ENCODE data around the gene ZFHX3. TPM values are rescaled to one million over a fixed set of nuclear protein-coding genes. Genes with fewer than 3 reads are reported as not detected.

Gene ZFHX3
- total RNA-seq, 1 experiment from 2014 or later = 1.5 TPM

DNA sequence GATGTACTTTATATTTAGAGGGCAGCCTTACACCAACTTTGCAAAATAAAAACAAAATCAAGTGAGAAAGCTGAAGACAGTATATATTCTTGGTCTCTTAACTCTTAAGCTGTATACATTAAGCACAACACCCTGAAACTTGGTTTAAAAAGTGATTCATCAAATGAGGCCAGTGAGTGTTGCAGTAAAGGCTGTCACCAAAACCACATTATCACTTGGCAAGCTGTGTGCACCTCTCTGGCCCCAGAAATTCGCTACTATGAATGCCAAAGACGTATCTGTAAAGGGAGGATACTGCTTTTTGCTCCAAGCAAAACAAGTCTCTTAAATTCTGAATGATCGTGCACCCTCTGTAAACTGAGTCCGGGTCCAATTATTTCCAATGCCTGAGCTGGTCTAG is 163.9 kb downstream of the ZFHX3 start:
- no peak overlapping the region for H3K9ac ChIP-seq (ENCODE audit: extremely low read depth, insufficient read length, low read length)
- no peak overlapping the region for H4K5ac ChIP-seq (ENCODE audit: insufficient read length, low read depth, low read length)
- WGBS (ENCODE audit: extremely low coverage, insufficient read length, low lambda C conversion rate) = no CpG with 5 or more reads among the region's 4 CpGs

More for the DNA sequence above, 163.9 kb downstream of the ZFHX3 start:
- Histone ChIP-seq H2BK20ac (ENCODE audit: low read depth, low read length, poor library complexity, severe bottlenecking) (no peak overlapping the region), H2BK12ac (ENCODE audit: insufficient read length, low read depth, low read length) (no peak overlapping the region), H3K79me1 (ENCODE audit: insufficient read depth, low read depth, low read length, poor library complexity, severe bottlenecking) (no peaks in the 10 kb centered on the region), H4K20me1 (ENCODE audit: control insufficient read depth, insufficient read depth, insufficient read length) (no peaks in the 10 kb centered on the region), H3K23me2 (ENCODE audit: insufficient read length, low read depth, low read length, poor library complexity, severe bottlenecking) (no peaks in the 10 kb centered on the region), H3K4ac (ENCODE audit: low read depth, low read length) (no peak overlapping the region), H3K27ac (ENCODE audit: insufficient read length, low read depth, low read length) (no peak overlapping the region), H3K9me3 (ENCODE audit: control insufficient read depth, low read depth, low read length) (no peaks in the 10 kb centered on the region), H2AFZ (ENCODE audit: low read length) (no peak overlapping the region), H2BK5ac (ENCODE audit: insufficient read length, low read length) (no peak overlapping the region), H2BK120ac (ENCODE audit: low read depth, low read length, poor library complexity, severe bottlenecking) (no peak overlapping the region), H3K56ac (ENCODE audit: insufficient read length, low read depth, low read length) (no peak overlapping the region), H3K79me2 (ENCODE audit: insufficient read depth, low read length) (no peaks in the 10 kb centered on the region), H3K18ac (ENCODE audit: insufficient read length, low read depth, low read length) (no peak overlapping the region), H2AK5ac (ENCODE audit: insufficient read length, low read length) (no peak overlapping the region), H3K23ac (ENCODE audit: insufficient read length, low read depth, low read length) (no peak overlapping the region), H3K4me1 (ENCODE audit: insufficient read depth, low read length) (no peaks in the 10 kb centered on the region), H4K8ac (replicated peaks; ENCODE audit: insufficient read length, low read depth, low read length) (no peak overlapping the region), H4K91ac (ENCODE audit: insufficient read length, low read depth, low read length) (no peak overlapping the region), H2BK15ac (ENCODE audit: low read depth, low read length) (no peak overlapping the region), H3K14ac (ENCODE audit: insufficient read depth, low read length) (no peak overlapping the region), H3K4me2 (ENCODE audit: insufficient read depth, insufficient read length, low read length) (no peak overlapping the region), H3K27me3 (ENCODE audit: insufficient read depth, low read length) (no peaks in the 10 kb centered on the region), H3T11ph (ENCODE audit: low read length) (no peak overlapping the region)
- H3K27me3 Mint-ChIP-seq (ENCODE audit: low read depth) = no peaks in the 10 kb centered on the region; the same call in 1 of the 2 replicates
- TF ChIP-seq, protein P1, sequence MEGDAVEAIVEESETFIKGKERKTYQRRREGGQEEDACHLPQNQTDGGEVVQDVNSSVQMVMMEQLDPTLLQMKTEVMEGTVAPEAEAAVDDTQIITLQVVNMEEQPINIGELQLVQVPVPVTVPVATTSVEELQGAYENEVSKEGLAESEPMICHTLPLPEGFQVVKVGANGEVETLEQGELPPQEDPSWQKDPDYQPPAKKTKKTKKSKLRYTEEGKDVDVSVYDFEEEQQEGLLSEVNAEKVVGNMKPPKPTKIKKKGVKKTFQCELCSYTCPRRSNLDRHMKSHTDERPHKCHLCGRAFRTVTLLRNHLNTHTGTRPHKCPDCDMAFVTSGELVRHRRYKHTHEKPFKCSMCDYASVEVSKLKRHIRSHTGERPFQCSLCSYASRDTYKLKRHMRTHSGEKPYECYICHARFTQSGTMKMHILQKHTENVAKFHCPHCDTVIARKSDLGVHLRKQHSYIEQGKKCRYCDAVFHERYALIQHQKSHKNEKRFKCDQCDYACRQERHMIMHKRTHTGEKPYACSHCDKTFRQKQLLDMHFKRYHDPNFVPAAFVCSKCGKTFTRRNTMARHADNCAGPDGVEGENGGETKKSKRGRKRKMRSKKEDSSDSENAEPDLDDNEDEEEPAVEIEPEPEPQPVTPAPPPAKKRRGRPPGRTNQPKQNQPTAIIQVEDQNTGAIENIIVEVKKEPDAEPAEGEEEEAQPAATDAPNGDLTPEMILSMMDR (conservative IDR thresholded peaks at IDR 0.05) = no peak
- H3K4me1 Mint-ChIP-seq = no peaks in the 10 kb centered on the region
- no peaks in the 10 kb centered on the region for H3K36me3 Mint-ChIP-seq (ENCODE audit: insufficient read depth in 1 of 3, low read depth in 3 of 3)
- H3K4me3 Mint-ChIP-seq = no peak overlapping the region
- DNase-seq = no peak
- H3K9me3 Mint-ChIP-seq = no peaks in the 10 kb centered on the region; a peak in 1 of 5 replicates
- H3K27ac Mint-ChIP-seq = no peak overlapping the region

Measured in H9 (cell line).